ENCODE results near the gene RHBDL3. TPM values are rescaled to one million over a fixed set of nuclear protein-coding genes. Genes with fewer than 3 reads are reported as not detected.

Gene RHBDL3
- total RNA-seq, 4 donors from 2014 or later: 0.27 to 0.64 TPM; not detected in 2

- Histone ChIP-seq H3K4me1 (no peaks in the 10 kb centered on the region), H3K27ac (no peak overlapping the region), H3K9me3 (no peaks in the 10 kb centered on the region), H3K27me3 (no peaks in the 10 kb centered on the region), H3K36me3 (no peaks in the 10 kb centered on the region), H3K4me3 (no peak overlapping the region)
- 71 to 74% methylated on average over 4 of the region's 4 CpGs for WGBS, 2 donors (ENCODE audit: low coverage in 1 of 2)
- TF ChIP-seq CTCF (IDR thresholded peaks at IDR 0.05) (no peak), EP300 (IDR thresholded peaks at IDR 0.05; ENCODE audit: low read depth) (no peak), POLR2AphosphoS5 (IDR thresholded peaks at IDR 0.05) (no peak), POLR2A (IDR thresholded peaks at IDR 0.05) (no peak)
- in situ Hi-C loops (cut with MboI; ENCODE audit: low pct_ligation_motif_present in 1 of 4, low pct_unique_long_range_greater_than_20kb in 1 of 4, low sequenced_read_pairs in 3 of 4) (no loop called here), intact Hi-C loops (cut with DNase I; ENCODE audit: low total_unique reads) (no loop called here)
- no peak for DNase-seq
Measured at GRCh38 chr17:32292094-32292493, 26.5 kb downstream of the RHBDL3 start.

- TF ChIP-seq CTCF (IDR thresholded peaks at IDR 0.05) (no peak), EP300 (IDR thresholded peaks at IDR 0.05; ENCODE audit: low read depth) (no peak), POLR2AphosphoS5 (IDR thresholded peaks at IDR 0.05) (no peak), POLR2A (IDR thresholded peaks at IDR 0.05) (no peak)
- Histone ChIP-seq H3K9me3 (no peaks in the 10 kb centered on the region), H3K36me3 (no peaks in the 10 kb centered on the region), H3K4me3 (no peak overlapping the region), H3K27ac (no peak overlapping the region), H3K4me1 (no peaks in the 10 kb centered on the region), H3K27me3 (no peaks in the 10 kb centered on the region)
- DNase-seq: no peak
- intact Hi-C loops (cut with DNase I; ENCODE audit: low total_unique reads) (no loop called here), in situ Hi-C loops (cut with MboI; ENCODE audit: low pct_ligation_motif_present in 1 of 4, low pct_unique_long_range_greater_than_20kb in 1 of 4, low sequenced_read_pairs in 3 of 4) (no loop called here)
- 98 to 100% methylated on average over 1 to 2 of the region's 2 CpGs for WGBS, 2 donors (ENCODE audit: low coverage in 1 of 2)
Measured at GRCh38 chr17:32297424-32297823, 31.8 kb downstream of the RHBDL3 start.

GRCh38 chr17:32297860-32298259 is 32.2 kb downstream of the RHBDL3 start:
- Histone ChIP-seq H3K4me1 (no peaks in the 10 kb centered on the region), H3K4me3 (no peak overlapping the region), H3K9me3 (no peaks in the 10 kb centered on the region), H3K27me3 (no peaks in the 10 kb centered on the region), H3K27ac (no peak overlapping the region), H3K36me3 (no peaks in the 10 kb centered on the region)
- intact Hi-C loops (cut with DNase I; ENCODE audit: low total_unique reads) (no loop called here), in situ Hi-C loops (cut with MboI; ENCODE audit: low pct_ligation_motif_present in 1 of 4, low pct_unique_long_range_greater_than_20kb in 1 of 4, low sequenced_read_pairs in 3 of 4) (no loop called here)
- TF ChIP-seq CTCF (IDR thresholded peaks at IDR 0.05): no peak
- no peak for TF ChIP-seq EP300 (IDR thresholded peaks at IDR 0.05; ENCODE audit: low read depth)
- TF ChIP-seq POLR2A (IDR thresholded peaks at IDR 0.05): no peak
- TF ChIP-seq POLR2AphosphoS5 (IDR thresholded peaks at IDR 0.05): no peak
- DNase-seq: no peak
- WGBS, 2 donors (ENCODE audit: low coverage in 1 of 2): 86% methylated on average over 6 of the region's 6 CpGs; no CpG with 5 or more reads in 1 of the 2 donors

- intact Hi-C loops (cut with DNase I; ENCODE audit: low total_unique reads) (no loop called here), in situ Hi-C loops (cut with MboI; ENCODE audit: low pct_ligation_motif_present in 1 of 4, low pct_unique_long_range_greater_than_20kb in 1 of 4, low sequenced_read_pairs in 3 of 4) (no loop called here)
- H3K27ac ChIP-seq: no peak overlapping the region
- H3K36me3 ChIP-seq: no peaks in the 10 kb centered on the region
- H3K4me1 ChIP-seq: no peaks in the 10 kb centered on the region
- no peaks in the 10 kb centered on the region for H3K27me3 ChIP-seq
- DNase-seq: no peak
- TF ChIP-seq EP300 (IDR thresholded peaks at IDR 0.05; ENCODE audit: low read depth): no peak
- no peak for TF ChIP-seq POLR2AphosphoS5 (IDR thresholded peaks at IDR 0.05)
- TF ChIP-seq POLR2A (IDR thresholded peaks at IDR 0.05): no peak
- TF ChIP-seq CTCF (IDR thresholded peaks at IDR 0.05): no peak
- no peak overlapping the region for H3K4me3 ChIP-seq
- no peaks in the 10 kb centered on the region for H3K9me3 ChIP-seq
- 89% methylated on average over 6 of the region's 6 CpGs; no CpG with 5 or more reads in 1 of the 2 donors for WGBS, 2 donors (ENCODE audit: low coverage in 1 of 2)
Measured at GRCh38 chr17:32298298-32298697, 32.7 kb downstream of the RHBDL3 start.
